C4-2B (cell line): ENCODE results near the gene KRTAP12-1.

Experiments used
- CTCF ChIP-seq: fragments of 450-650 bp; conservative IDR thresholded peaks from 2 replicates; pipeline ENCODE4 v1.5.1; 2017; ENCODE audit warnings: mild to moderate bottlenecking
- ZFX ChIP-seq: fragments of 450-650 bp; IDR thresholded peaks from 2 replicates; pipeline ENCODE4 v1.6.1; 2017

- TF ChIP-seq CTCF (no peak), ZFX (no peak)
Measured at GRCh38 chr21:44703731-44704635, 22.0 kb upstream of the KRTAP12-1 start.
